Hepatocyte (in vitro differentiated cells): ENCODE data around the gene ENTHD1. TPM values are rescaled to one million over a fixed set of nuclear protein-coding genes. Genes with fewer than 3 reads are reported as not detected.

Source experiments
- DNase-seq: peaks from one replicate; pipeline ENCODE4 v3.0.0-alpha.2; 2016; ENCODE audit warnings: low spot score
- H2AFZ ChIP-seq: fragments of 200-600 bp; sonication (generic); 2 replicates; pipeline ENCODE4 v1.6.0; 2016; ENCODE audit warnings: antibody characterized with exemption, mild to moderate bottlenecking
- H3K27ac ChIP-seq: fragments of 200-600 bp; sonication (generic); 2 replicates; pipeline ENCODE4 v1.5.1; 2016; ENCODE audit warnings: mild to moderate bottlenecking
- H3K27me3 ChIP-seq: fragments of 200-600 bp; sonication (generic); 2 replicates; pipeline ENCODE4 v1.6.1; 2016
- H3K36me3 ChIP-seq: fragments of 200-600 bp; sonication (generic); replicated peaks from 2 replicates; pipeline ENCODE4 v1.5.1; 2016; ENCODE audit warnings: low read depth; ENCODE audit not compliant: insufficient read depth
- H3K4me1 ChIP-seq: fragments of 200-600 bp; sonication (generic); 2 replicates; pipeline ENCODE4 v1.5.1; 2016; ENCODE audit warnings: mild to moderate bottlenecking, moderate library complexity; ENCODE audit not compliant: insufficient read depth
- H3K4me2 ChIP-seq: fragments of 200-600 bp; sonication (generic); 2 replicates; pipeline ENCODE4 v1.6.0; 2016
- H3K4me3 ChIP-seq: fragments of 200-600 bp; sonication (generic); 2 replicates; pipeline ENCODE4 v1.5.1; 2016; ENCODE audit warnings: mild to moderate bottlenecking
- H3K79me2 ChIP-seq: fragments of 200-600 bp; sonication (generic); 2 replicates; pipeline ENCODE4 v1.6.0; 2017; ENCODE audit warnings: mild to moderate bottlenecking
- H3K9me2 ChIP-seq: fragments of 200-600 bp; sonication (generic); replicated peaks from 2 replicates; pipeline ENCODE4 v1.6.0; 2017; ENCODE audit warnings: mild to moderate bottlenecking; ENCODE audit not compliant: insufficient read depth
- H3K9me3 ChIP-seq: fragments of 200-600 bp; sonication (generic); 2 replicates; pipeline ENCODE4 v1.5.1; 2016; ENCODE audit warnings: low read depth, mild to moderate bottlenecking
- H4K20me1 ChIP-seq: fragments of 200-600 bp; sonication (generic); 2 replicates; pipeline ENCODE4 v1.6.0; 2016; ENCODE audit warnings: mild to moderate bottlenecking; ENCODE audit not compliant: insufficient read depth, poor library complexity, severe bottlenecking
- EZH2 ChIP-seq: fragments of 200-600 bp; sonication (generic); IDR thresholded peaks from 2 replicates; pipeline ENCODE4 v1.6.1; 2016; ENCODE audit warnings: antibody characterized with exemption, mild to moderate bottlenecking, borderline replicate concordance
- EZH2phosphoT487 ChIP-seq: fragments of 200-600 bp; sonication (generic); IDR thresholded peaks from one replicate; pipeline ENCODE4 v1.6.1; 2018; ENCODE audit warnings: antibody characterized with exemption, mild to moderate bottlenecking, low read depth, moderate library complexity; ENCODE audit not compliant: unreplicated experiment, severe bottlenecking
- WGBS: methylation state at CpG from one replicate; pipeline ENCODE4 v1.1.6; 2016; ENCODE audit warnings: low lambda C conversion rate; ENCODE audit errors: missing lambda C conversion rate; 5-methylcytosine and 5-hydroxymethylcytosine counted together
- polyA plus RNA-seq: library from polyadenylated mRNA; unstranded; fragments of >200 nt; fragmentation: Nextera tagmentation; extraction: Ambion mirVana; gene quantifications from 2 replicates; pipeline ENCODE4 v1.2.1, GENCODE V29; 2016
- total RNA-seq: library from RNA; depleted of rRNA; stranded (reverse); fragments of >200 nt; gene quantifications from 2 replicates; pipeline ENCODE4 v1.2.3, GENCODE V29; 2014
- TF ChIP-seq, protein P1 (sequence below): fragments of 200-600 bp; sonication (generic); IDR thresholded peaks from 2 replicates; pipeline ENCODE4 v1.5.1; 2016; ENCODE audit warnings: antibody characterized with exemption, mild to moderate bottlenecking; ENCODE audit not compliant: poor library complexity

The ENTHD1 gene
- total and polyA plus RNA-seq, 2 experiments from 2014 or later, result not detected

GRCh38 chr22:39820256-39820655 is 73.3 kb downstream of the ENTHD1 start:
- H3K4me3 ChIP-seq, result no peak overlapping the region
- no peaks in the 10 kb centered on the region for H4K20me1 ChIP-seq
- no peak overlapping the region for H3K27ac ChIP-seq
- TF ChIP-seq EZH2 (no peak), EZH2phosphoT487 (no peak)
- TF ChIP-seq, protein P1, sequence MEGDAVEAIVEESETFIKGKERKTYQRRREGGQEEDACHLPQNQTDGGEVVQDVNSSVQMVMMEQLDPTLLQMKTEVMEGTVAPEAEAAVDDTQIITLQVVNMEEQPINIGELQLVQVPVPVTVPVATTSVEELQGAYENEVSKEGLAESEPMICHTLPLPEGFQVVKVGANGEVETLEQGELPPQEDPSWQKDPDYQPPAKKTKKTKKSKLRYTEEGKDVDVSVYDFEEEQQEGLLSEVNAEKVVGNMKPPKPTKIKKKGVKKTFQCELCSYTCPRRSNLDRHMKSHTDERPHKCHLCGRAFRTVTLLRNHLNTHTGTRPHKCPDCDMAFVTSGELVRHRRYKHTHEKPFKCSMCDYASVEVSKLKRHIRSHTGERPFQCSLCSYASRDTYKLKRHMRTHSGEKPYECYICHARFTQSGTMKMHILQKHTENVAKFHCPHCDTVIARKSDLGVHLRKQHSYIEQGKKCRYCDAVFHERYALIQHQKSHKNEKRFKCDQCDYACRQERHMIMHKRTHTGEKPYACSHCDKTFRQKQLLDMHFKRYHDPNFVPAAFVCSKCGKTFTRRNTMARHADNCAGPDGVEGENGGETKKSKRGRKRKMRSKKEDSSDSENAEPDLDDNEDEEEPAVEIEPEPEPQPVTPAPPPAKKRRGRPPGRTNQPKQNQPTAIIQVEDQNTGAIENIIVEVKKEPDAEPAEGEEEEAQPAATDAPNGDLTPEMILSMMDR, result no peak
- H3K36me3 ChIP-seq, result no peaks in the 10 kb centered on the region
- H3K79me2 ChIP-seq, result no peaks in the 10 kb centered on the region
- H3K9me2 ChIP-seq, result no peaks in the 10 kb centered on the region
- no peak overlapping the region for H2AFZ ChIP-seq
- H3K4me1 ChIP-seq, result no peaks in the 10 kb centered on the region
- peaks cover 7% of the 10 kb centered on the region for H3K27me3 ChIP-seq
- WGBS, result 77% methylated on average over 4 of the region's 4 CpGs
- H3K9me3 ChIP-seq, result no peaks in the 10 kb centered on the region
- DNase-seq, result no peak
- H3K4me2 ChIP-seq, result no peak overlapping the region

GRCh38 chr22:39819429-39819828 is 74.1 kb downstream of the ENTHD1 start:
- no peak overlapping the region for H3K27ac ChIP-seq
- TF ChIP-seq, protein P1, result no peak
- TF ChIP-seq EZH2phosphoT487, result no peak
- no peak for TF ChIP-seq EZH2
- H3K4me1 ChIP-seq, result no peaks in the 10 kb centered on the region
- H3K27me3 ChIP-seq, result peaks cover 7% of the 10 kb centered on the region
- no peaks in the 10 kb centered on the region for H3K79me2 ChIP-seq
- H4K20me1 ChIP-seq, result no peaks in the 10 kb centered on the region
- no peak overlapping the region for H2AFZ ChIP-seq
- WGBS, result 90% methylated on average over 2 of the region's 2 CpGs
- no peak for DNase-seq
- no peaks in the 10 kb centered on the region for H3K36me3 ChIP-seq
- no peaks in the 10 kb centered on the region for H3K9me3 ChIP-seq
- H3K4me2 ChIP-seq, result no peak overlapping the region
- H3K4me3 ChIP-seq, result no peak overlapping the region
- H3K9me2 ChIP-seq, result no peaks in the 10 kb centered on the region

DNA sequence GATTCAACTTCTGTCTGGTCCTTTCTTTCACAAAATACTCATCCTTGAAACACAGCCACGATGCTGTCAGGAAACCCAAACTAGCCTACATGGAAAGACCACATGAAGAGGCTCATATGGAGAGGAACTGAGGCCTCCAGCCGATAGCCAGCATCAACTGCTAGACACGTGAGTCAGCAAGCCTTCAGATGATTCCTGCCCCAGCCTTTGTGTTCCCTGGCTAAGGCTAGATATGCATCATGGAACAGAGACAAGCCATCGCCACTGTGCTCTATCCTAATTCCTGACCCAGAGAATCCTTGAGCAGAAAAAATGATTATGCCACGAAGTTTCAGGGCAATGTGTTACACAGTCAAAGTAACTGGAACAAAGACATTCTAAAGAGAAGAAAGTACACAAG is 75.5 kb downstream of the ENTHD1 start:
- Histone ChIP-seq H2AFZ (no peak overlapping the region), H3K79me2 (no peaks in the 10 kb centered on the region), H3K9me3 (no peaks in the 10 kb centered on the region), H3K27me3 (peaks cover 7% of the 10 kb centered on the region), H3K27ac (no peak overlapping the region), H3K36me3 (no peaks in the 10 kb centered on the region), H4K20me1 (no peaks in the 10 kb centered on the region), H3K9me2 (no peaks in the 10 kb centered on the region), H3K4me2 (no peak overlapping the region), H3K4me3 (no peak overlapping the region), H3K4me1 (no peaks in the 10 kb centered on the region)
- 54% methylated on average over 5 of the region's 5 CpGs for WGBS
- no peak for TF ChIP-seq EZH2
- no peak for TF ChIP-seq EZH2phosphoT487
- TF ChIP-seq, protein P1, result no peak
- no peak for DNase-seq

GRCh38 chr22:39815932-39816331 is 77.6 kb downstream of the ENTHD1 start:
- Histone ChIP-seq H3K36me3 (no peaks in the 10 kb centered on the region), H3K9me3 (no peaks in the 10 kb centered on the region), H3K79me2 (no peaks in the 10 kb centered on the region), H3K4me2 (no peak overlapping the region), H3K27me3 (peaks cover 12% of the 10 kb centered on the region), H4K20me1 (no peaks in the 10 kb centered on the region), H3K27ac (no peak overlapping the region), H3K4me1 (no peaks in the 10 kb centered on the region), H3K4me3 (no peak overlapping the region), H2AFZ (no peak overlapping the region), H3K9me2 (no peaks in the 10 kb centered on the region)
- DNase-seq, result no peak
- TF ChIP-seq EZH2 (no peak), EZH2phosphoT487 (no peak)
- TF ChIP-seq, protein P1, result no peak
- WGBS, result 43% methylated on average over 2 of the region's 2 CpGs
